ENCODE data around the gene ZNF532. TPM values are rescaled to one million over a fixed set of nuclear protein-coding genes. Genes with fewer than 3 reads are reported as not detected.

Gene ZNF532
- total RNA-seq, 1 donor from 2014 or later, result 137 TPM

DNA sequence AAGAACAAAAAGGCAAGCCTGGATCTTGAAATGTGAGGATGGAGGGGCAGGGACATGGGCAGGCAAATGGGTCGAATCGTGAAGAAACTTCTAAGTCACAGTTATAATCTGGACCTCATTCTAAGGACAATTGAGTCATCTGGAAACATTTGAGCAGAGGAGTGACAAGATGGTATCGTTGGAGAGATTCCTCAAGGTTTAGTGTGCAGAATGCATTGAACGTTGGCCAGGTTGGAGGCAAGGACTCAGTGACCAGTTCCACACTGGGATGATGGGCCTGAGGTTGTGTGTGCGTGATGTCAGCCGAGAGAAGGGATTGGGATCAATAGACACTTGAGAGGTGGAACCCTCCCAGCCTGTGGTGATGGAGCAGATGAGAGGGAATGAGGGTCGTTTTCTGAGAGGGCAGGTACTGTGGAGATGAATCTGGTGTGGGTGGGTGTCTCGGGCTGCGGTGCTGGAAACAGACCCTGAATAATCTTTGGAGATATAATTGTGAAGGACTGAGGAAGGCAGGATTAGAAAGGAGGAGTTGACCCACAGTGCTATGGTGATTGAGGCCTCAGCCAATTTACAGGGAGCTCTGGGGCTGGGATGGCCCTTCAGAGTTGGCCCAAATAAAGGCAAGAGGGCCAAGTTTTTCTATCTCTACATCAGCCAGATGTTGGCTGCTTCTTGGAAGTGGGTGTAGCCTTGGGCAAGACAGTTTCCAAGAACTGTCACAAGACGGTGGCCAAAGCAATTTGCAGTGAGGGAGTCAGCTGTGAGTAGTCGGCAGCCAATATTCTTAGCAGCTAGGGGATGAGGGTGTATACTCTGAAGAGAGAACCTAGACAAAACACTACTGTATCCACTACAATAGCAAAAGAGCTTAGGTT is 5.8 kb upstream of the ZNF532 start:
- H3K27ac Mint-ChIP-seq, result peak overlapping the region; percentile 98

GRCh38 chr18:58859907-58860306 is 4.8 kb upstream of the ZNF532 start:
- Histone ChIP-seq H3K9me3 (ENCODE audit: low read depth) (no peaks in the 10 kb centered on the region), H3K27ac (peak overlapping the region; percentile 63), H3F3A (ENCODE audit: low read depth) (peaks cover 68% of the 10 kb centered on the region), H3K9ac (no peak overlapping the region), H4K20me1 (ENCODE audit: low read depth) (no peaks in the 10 kb centered on the region), H2AFZ (replicated peaks) (no peak overlapping the region), H3K79me2 (ENCODE audit: low read depth) (peaks cover 29% of the 10 kb centered on the region), H3K27me3 (no peaks in the 10 kb centered on the region), H3K4me1 (peaks cover 54% of the 10 kb centered on the region), H3K4me3 (peak overlapping the region; percentile 17), H3K36me3 (no peaks in the 10 kb centered on the region), H3K4me2 (peak overlapping the region; percentile 93)
- Mint-ChIP-seq H3K36me3 (peaks cover 4% of the 10 kb centered on the region), H3K9me3 (no peaks in the 10 kb centered on the region), H3K27me3 (ENCODE audit: insufficient read depth, low read depth) (peaks cover 14% of the 10 kb centered on the region), H3K4me3 (peak overlapping the region; percentile 64), H3K4me1 (peaks cover 55% of the 10 kb centered on the region), H3K27ac (peak overlapping the region; percentile 98)
- DNase-seq (ENCODE audit: low spot score), result peak; percentile 85
- no peak for TF ChIP-seq EZH2 (IDR thresholded peaks at IDR 0.05)
- TF ChIP-seq CTCF (IDR thresholded peaks at IDR 0.05), result no peak
- TF ChIP-seq EZH2phosphoT487 (IDR thresholded peaks at IDR 0.05), result no peak

More for the DNA sequence above, 5.8 kb upstream of the ZNF532 start:
- Histone ChIP-seq H3K79me2 (ENCODE audit: low read depth) (peaks cover 22% of the 10 kb centered on the region), H3K36me3 (no peaks in the 10 kb centered on the region), H3K9ac (no peak overlapping the region), H4K20me1 (ENCODE audit: low read depth) (no peaks in the 10 kb centered on the region), H3F3A (ENCODE audit: low read depth) (peaks cover 57% of the 10 kb centered on the region), H3K4me1 (peaks cover 48% of the 10 kb centered on the region), H2AFZ (replicated peaks) (no peak overlapping the region), H3K4me2 (peak overlapping the region; percentile 93), H3K27me3 (no peaks in the 10 kb centered on the region), H3K4me3 (no peak overlapping the region), H3K9me3 (ENCODE audit: low read depth) (no peaks in the 10 kb centered on the region), H3K27ac (no peak overlapping the region)
- H3K4me3 Mint-ChIP-seq, result no peak overlapping the region
- peaks cover 48% of the 10 kb centered on the region for H3K4me1 Mint-ChIP-seq
- peaks cover 15% of the 10 kb centered on the region for H3K27me3 Mint-ChIP-seq (ENCODE audit: insufficient read depth, low read depth)
- no peaks in the 10 kb centered on the region for H3K9me3 Mint-ChIP-seq
- TF ChIP-seq EZH2 (IDR thresholded peaks at IDR 0.05) (no peak), CTCF (IDR thresholded peaks at IDR 0.05) (no peak)
- no peaks in the 10 kb centered on the region for H3K36me3 Mint-ChIP-seq
- DNase-seq (ENCODE audit: low spot score), result no peak

- no peak overlapping the region for H3K9ac ChIP-seq
- H2AFZ ChIP-seq (replicated peaks), result peak overlapping the region; percentile 12
- Mint-ChIP-seq H3K27me3 (ENCODE audit: insufficient read depth, low read depth) (peaks cover 13% of the 10 kb centered on the region), H3K36me3 (peaks cover 9% of the 10 kb centered on the region), H3K4me1 (peaks cover 64% of the 10 kb centered on the region), H3K27ac (peak overlapping the region; percentile 98), H3K4me3 (peak overlapping the region; percentile 24), H3K9me3 (no peaks in the 10 kb centered on the region)
- DNase-seq (ENCODE audit: low spot score), result no peak
- H3K36me3 ChIP-seq, result no peaks in the 10 kb centered on the region
- no peaks in the 10 kb centered on the region for H3K9me3 ChIP-seq (ENCODE audit: low read depth)
- peaks cover 63% of the 10 kb centered on the region for H3K4me1 ChIP-seq
- H3K27me3 ChIP-seq, result no peaks in the 10 kb centered on the region
- peaks cover 77% of the 10 kb centered on the region for H3F3A ChIP-seq (ENCODE audit: low read depth)
- no peak overlapping the region for H3K27ac ChIP-seq
- peak overlapping the region; percentile 71 for H3K4me3 ChIP-seq
- peak overlapping the region; percentile 93 for H3K4me2 ChIP-seq
- peaks cover 38% of the 10 kb centered on the region for H3K79me2 ChIP-seq (ENCODE audit: low read depth)
- H4K20me1 ChIP-seq (ENCODE audit: low read depth), result no peaks in the 10 kb centered on the region
- TF ChIP-seq CTCF (IDR thresholded peaks at IDR 0.05), result no peak
- TF ChIP-seq EZH2 (IDR thresholded peaks at IDR 0.05), result no peak
- no peak for TF ChIP-seq EZH2phosphoT487 (IDR thresholded peaks at IDR 0.05)
These were observed 3.9 kb upstream of the ZNF532 start for GRCh38 chr18:58860747-58861231.
